A673 (cell line): ENCODE measurements around the gene ANKS1B.

Experiments
- CTCF ChIP-seq: fragments of 300-800, 200-600 bp; sonication (generic); conservative IDR thresholded peaks from 2 replicates; pipeline ENCODE4 v1.5.1; 2017; ENCODE audit warnings: low read depth, mild to moderate bottlenecking, antibody characterized with exemption, low read length, moderate library complexity, mixed read lengths
- EZH2 ChIP-seq: fragments of 200-600 bp; sonication (generic); IDR thresholded peaks from 2 replicates; pipeline ENCODE4 v1.6.1; 2017; ENCODE audit warnings: borderline replicate concordance, low read depth, mild to moderate bottlenecking, mixed read lengths, antibody characterized with exemption, low read length; ENCODE audit not compliant: poor library complexity, severe bottlenecking

- no peak for TF ChIP-seq CTCF
- no peak for TF ChIP-seq EZH2
Measured at GRCh38 chr12:98983647-98984046, 1001.1 kb downstream of the ANKS1B start.
